IMR-90 (cell line): ENCODE results near the gene IRAK1. TPM values are rescaled to one million over a fixed set of nuclear protein-coding genes. Genes with fewer than 3 reads are reported as not detected.

Source experiments
- ATAC-seq: fragments of 200-7000 bp; cut with Tn5 transposase; 2 replicates; pipeline ENCODE4 v1.9.1; 2020; ENCODE audit warnings: low read depth, mild to moderate bottlenecking, moderate library complexity
- BruUV-seq: library from RNA; stranded (reverse); fragments of 400-500 nt; replicated peaks from 2 replicates; lab custom pipeline; 2021; lab: Mats Ljungman, UMichigan
- CTCF ChIA-PET: fragments of 300-600 bp; formaldehyde crosslinking; extraction: SDS; loops from one replicate; lab custom pipeline; 2021; ENCODE audit warnings: antibody characterized with exemption; lab: Yijun Ruan, JAX
- POLR2A ChIA-PET: fragments of 300-600 bp; sonication (Branson Sonifier 250); formaldehyde crosslinking; loops from one replicate; lab custom pipeline; 2022; ENCODE audit warnings: antibody characterized with exemption; ENCODE audit not compliant: unreplicated experiment; lab: Charles Lee
- DNase-seq: peaks from one replicate; pipeline ENCODE4 v3.0.0; 2013
- H2AFZ ChIP-seq: replicated peaks from 2 replicates; pipeline ENCODE3; 2013; ENCODE audit warnings: low read length, mild to moderate bottlenecking; ENCODE audit not compliant: poor library complexity
- H2AK5ac ChIP-seq: 2 replicates; pipeline ENCODE4 v1.6.1; 2013; ENCODE audit warnings: low read depth, low read length, inconsistent platforms
- H2AK9ac ChIP-seq: replicated peaks from 2 replicates; pipeline ENCODE3; 2013; ENCODE audit warnings: mild to moderate bottlenecking, low read depth, low read length, moderate library complexity; ENCODE audit not compliant: poor library complexity
- H2BK120ac ChIP-seq: 2 replicates; pipeline ENCODE4 v1.6.1; 2013; ENCODE audit warnings: low read depth, low read length, inconsistent platforms
- H2BK15ac ChIP-seq: 3 replicates; pipeline ENCODE4 v1.6.1; 2013; ENCODE audit warnings: low read depth, low read length, inconsistent platforms
- H2BK20ac ChIP-seq: 2 replicates; pipeline ENCODE4 v1.6.1; 2013; ENCODE audit warnings: low read depth, mild to moderate bottlenecking, inconsistent platforms, low read length, moderate library complexity
- H2BK5ac ChIP-seq: 2 replicates; pipeline ENCODE4 v1.6.1; 2013; ENCODE audit warnings: mild to moderate bottlenecking, low read depth, low read length, inconsistent platforms; ENCODE audit not compliant: poor library complexity, severe bottlenecking
- H3K14ac ChIP-seq: replicated peaks from 2 replicates; pipeline ENCODE4 v1.6.1; 2013; ENCODE audit warnings: low read depth, low read length, inconsistent platforms
- H3K18ac ChIP-seq: 2 replicates; pipeline ENCODE4 v1.6.1; 2013; ENCODE audit warnings: low read depth, low read length, control low read depth
- H3K23ac ChIP-seq: 2 replicates; pipeline ENCODE4 v1.6.1; 2013; ENCODE audit warnings: low read depth, low read length, inconsistent platforms
- H3K27ac ChIP-seq: 2 replicates; pipeline ENCODE4 v1.5.1; 2013; ENCODE audit warnings: mild to moderate bottlenecking, control low read depth, low read length; ENCODE audit not compliant: insufficient read depth
- H3K27me3 ChIP-seq: 2 replicates; pipeline ENCODE4 v1.6.1; 2013; ENCODE audit warnings: low read length; ENCODE audit not compliant: control insufficient read depth, insufficient read depth
- H3K36me3 ChIP-seq: 2 replicates; pipeline ENCODE4 v1.6.1; 2013; ENCODE audit warnings: low read length, mixed read lengths; ENCODE audit not compliant: control insufficient read depth, insufficient read depth
- H3K4ac ChIP-seq: 2 replicates; pipeline ENCODE4 v1.6.1; 2013; ENCODE audit warnings: low read depth, low read length, inconsistent platforms
- H3K4me1 ChIP-seq: 2 replicates; pipeline ENCODE4 v1.6.1; 2013; ENCODE audit warnings: low read length, mixed read lengths; ENCODE audit not compliant: control insufficient read depth, insufficient read depth
- H3K4me2 ChIP-seq: 2 replicates; pipeline ENCODE4 v1.6.1; 2013; ENCODE audit warnings: low read depth, mild to moderate bottlenecking, control low read depth, low read length, moderate library complexity
- H3K4me3 ChIP-seq: 2 replicates; pipeline ENCODE4 v1.5.1; 2013; ENCODE audit warnings: low read depth, mild to moderate bottlenecking, control low read depth, low read length, moderate library complexity; ENCODE audit not compliant: insufficient read depth
- H3K56ac ChIP-seq: 2 replicates; pipeline ENCODE4 v1.6.1; 2013; ENCODE audit warnings: low read length, inconsistent platforms; ENCODE audit not compliant: insufficient read depth; ENCODE audit errors: extremely low read depth
- H3K79me1 ChIP-seq, 2 experiments: 2 replicates each; pipeline ENCODE4 v1.6.1; 2013; ENCODE audit warnings: low read length in 2 of 2, inconsistent platforms in 1 of 2, low read depth in 1 of 2
- H3K9ac ChIP-seq: 2 replicates; pipeline ENCODE4 v1.6.1; 2013; ENCODE audit warnings: low read depth, low read length, control low read depth
- H3K9me1 ChIP-seq: 2 replicates; pipeline ENCODE4 v1.6.1; 2013; ENCODE audit warnings: low read length, inconsistent platforms; ENCODE audit not compliant: insufficient read depth
- H3K9me3 ChIP-seq: 2 replicates; pipeline ENCODE4 v1.6.1; 2013; ENCODE audit warnings: low read length; ENCODE audit not compliant: control insufficient read depth, insufficient read depth
- H4K20me1 ChIP-seq: 2 replicates; pipeline ENCODE4 v1.6.1; 2013; ENCODE audit warnings: low read length, inconsistent platforms; ENCODE audit not compliant: insufficient read depth
- H4K5ac ChIP-seq: 2 replicates; pipeline ENCODE4 v1.6.1; 2013; ENCODE audit warnings: mild to moderate bottlenecking, low read depth, low read length, control low read depth
- H4K8ac ChIP-seq, 2 experiments: 2 replicates each; pipeline ENCODE4 v1.6.1; 2013; ENCODE audit warnings: low read depth in 2 of 2, low read length in 2 of 2, control low read depth in 1 of 2, inconsistent platforms in 1 of 2
- H4K91ac ChIP-seq: 2 replicates; pipeline ENCODE4 v1.6.1; 2013; ENCODE audit warnings: low read depth, low read length, inconsistent platforms; ENCODE audit not compliant: insufficient read depth
- BHLHE40 ChIP-seq: fragments of 150-350 bp; IDR thresholded peaks from 2 replicates; pipeline ENCODE4 v1.6.1; 2016; ENCODE audit warnings: mild to moderate bottlenecking, low read depth, low read length
- CEBPB ChIP-seq: IDR thresholded peaks from 2 replicates; pipeline ENCODE4 v1.6.1; 2012; ENCODE audit warnings: low read depth, low read length, improper control_type of control experiment
- ELK1 ChIP-seq: fragments of 150-350 bp; IDR thresholded peaks from 2 replicates; pipeline ENCODE4 v1.6.1; 2016; ENCODE audit warnings: low read depth, mild to moderate bottlenecking, low read length, moderate library complexity, borderline replicate concordance
- FOS ChIP-seq: fragments of 150-350 bp; IDR thresholded peaks from 2 replicates; pipeline ENCODE4 v1.6.1; 2016; ENCODE audit warnings: low read depth, low read length
- MAFK ChIP-seq: IDR thresholded peaks from 2 replicates; pipeline ENCODE4 v1.6.1; 2012; ENCODE audit warnings: low read depth, low read length, improper control_type of control experiment
- MAZ ChIP-seq: IDR thresholded peaks from 2 replicates; pipeline ENCODE4 v1.6.1; 2012; ENCODE audit warnings: low read depth, mild to moderate bottlenecking, low read length, improper control_type of control experiment, moderate library complexity, borderline replicate concordance
- MXI1 ChIP-seq: IDR thresholded peaks from 2 replicates; pipeline ENCODE4 v1.6.1; 2012; ENCODE audit warnings: low read depth, mild to moderate bottlenecking, low read length, moderate library complexity, borderline replicate concordance
- NFE2L2 ChIP-seq: fragments of 150-350 bp; IDR thresholded peaks from 2 replicates; pipeline ENCODE4 v1.6.1; 2016; ENCODE audit warnings: low read depth, mild to moderate bottlenecking, low read length
- POLR2A ChIP-seq: IDR thresholded peaks from 2 replicates; pipeline ENCODE4 v1.6.1; 2012; ENCODE audit warnings: mild to moderate bottlenecking, low read depth, low read length
- RAD21 ChIP-seq: IDR thresholded peaks from 2 replicates; pipeline ENCODE4 v1.6.1; 2012; ENCODE audit warnings: low read length, improper control_type of control experiment
- RCOR1 ChIP-seq: IDR thresholded peaks from 2 replicates; pipeline ENCODE4 v1.6.1; 2012; ENCODE audit warnings: mild to moderate bottlenecking, low read length, improper control_type of control experiment; ENCODE audit not compliant: insufficient replicate concordance
- RFX5 ChIP-seq: IDR thresholded peaks from 2 replicates; pipeline ENCODE4 v1.8.0; 2012; ENCODE audit warnings: low read depth, mild to moderate bottlenecking, low read length, moderate library complexity
- SMC3 ChIP-seq: fragments of 150-350 bp; IDR thresholded peaks from 2 replicates; pipeline ENCODE4 v1.6.1; 2016; ENCODE audit warnings: low read depth, mild to moderate bottlenecking, antibody characterized with exemption, low read length, moderate library complexity
- USF2 ChIP-seq: fragments of 150-350 bp; IDR thresholded peaks from 2 replicates; pipeline ENCODE4 v1.6.1; 2017; ENCODE audit warnings: mild to moderate bottlenecking, antibody characterized with exemption, low read length, low read depth
- WGBS, 2 experiments: methylation state at CpG; one replicate each; pipeline versions ENCODE4 v1.1.5 to v1.1.7; 2013; ENCODE audit warnings: missing lambda C conversion rate in 2 of 2; ENCODE audit not compliant: insufficient read length in 1 of 2; ENCODE audit errors: extremely low coverage in 2 of 2; 5-methylcytosine and 5-hydroxymethylcytosine counted together
- dilution Hi-C: fragments of 300-500 bp; cut with HindIII; formaldehyde crosslinking; loops from one replicate; pipeline ENCODE4 v1.14.3; 2018; ENCODE audit warnings: low sequenced_read_pairs; ENCODE audit not compliant: unreplicated experiment
- in situ Hi-C: fragments of 300-500 bp; cut with MboI; formaldehyde crosslinking; loops from 3 replicates; pipeline ENCODE4 v1.14.3; 2019; ENCODE audit warnings: low sequenced_read_pairs, inconsistent platforms, mixed read lengths
- intact Hi-C: fragments of 100-400 bp; cut with micrococcal nuclease; formaldehyde crosslinking; loops from 2 replicates; pipeline ENCODE4 v1.10.0; 2022
- polyA plus RNA-seq, 3 experiments: library from polyadenylated mRNA; depleted of rRNA; stranded (reverse); fragments of >200 nt; gene quantifications; 2 replicates each; pipeline ENCODE4 v1.2.3, GENCODE V29; 2012; ENCODE audit warnings: low replicate concordance in 1 of 3
- total RNA-seq: library from RNA; depleted of rRNA; stranded (reverse); fragments of >200 nt; gene quantifications from 2 replicates; pipeline ENCODE4 v1.2.3, GENCODE V29; 2012

Gene IRAK1
- total and polyA plus RNA-seq, 2 of the 4 experiments (the other 2 are of a cell fraction), result 33.3 to 50.2 TPM

GRCh38 chrX:153981771-153982533 lies 37.8 kb downstream of the IRAK1 start (continued):
- no peak for TF ChIP-seq NFE2L2

GRCh38 chrX:153981231-153981630 lies 38.5 kb downstream of the IRAK1 start:
- Histone ChIP-seq H3K9ac (no peak overlapping the region), H3K79me1 (no peaks in the 10 kb centered on the region), H4K20me1 (no peaks in the 10 kb centered on the region), H2AK5ac (no peak overlapping the region), H3K56ac (no peak overlapping the region), H4K5ac (no peak overlapping the region), H2BK5ac (no peak overlapping the region), H3K4me3 (no peak overlapping the region), H3K4ac (no peak overlapping the region), H2BK15ac (no peak overlapping the region), H3K18ac (no peak overlapping the region), H2AFZ (no peak overlapping the region), H3K23ac (no peak overlapping the region), H3K9me3 (peaks cover 4% of the 10 kb centered on the region; the same call in 1 of the 2 replicates), H2BK120ac (no peak overlapping the region), H2AK9ac (no peak overlapping the region), H4K91ac (no peak overlapping the region), H4K8ac (no peak overlapping the region), H3K27ac (no peak overlapping the region), H3K27me3 (no peaks in the 10 kb centered on the region; the same call in 1 of the 2 replicates), H3K36me3 (no peaks in the 10 kb centered on the region; the same call in 1 of the 2 replicates), H3K14ac (no peak overlapping the region), H3K4me2 (no peak overlapping the region), H3K9me1 (no peaks in the 10 kb centered on the region), H2BK20ac (no peak overlapping the region), H3K4me1 (no peaks in the 10 kb centered on the region)
- DNase-seq (no peak), ATAC-seq (no peak)
- in situ Hi-C loops, result no loop called here
- no CpG with 5 or more reads among the region's 7 CpGs for WGBS, 2 experiments
- POLR2A ChIA-PET, result no interaction called here
- intact Hi-C loops, result no loop called here
- BruUV-seq, result no TSS peak
- dilution Hi-C loops, result no loop called here
- CTCF ChIA-PET, result no interaction called here
- TF ChIP-seq RCOR1 (no peak), USF2 (no peak), SMC3 (no peak), FOS (no peak), MAFK (no peak), ELK1 (no peak), MAZ (no peak), RFX5 (no peak), CEBPB (no peak), POLR2A (no peak), MXI1 (no peak), NFE2L2 (no peak), RAD21 (no peak), BHLHE40 (no peak)
